Esophagus squamous epithelium (tissue), 4 donors: Measurements from ENCODE around the gene CYSTM1.

Experiments
- CTCF ChIP-seq, 6 experiments: fragments of 450-650 bp in 4 of 6; fragments of 200-600 bp in 2 of 6; sonication (generic) in 2 of 6; IDR thresholded peaks; one replicate each; pipeline ENCODE4 v1.5.1; 2016 to 2019; ENCODE audit warnings: antibody characterized with exemption in 6 of 6, mild to moderate bottlenecking in 4 of 6, moderate library complexity in 4 of 6
- POLR2A ChIP-seq, 4 donors: fragments of 450-650 bp; IDR thresholded peaks; one replicate each; pipeline ENCODE4 v1.6.1; 2017; ENCODE audit warnings: antibody characterized with exemption in 4 of 4, mild to moderate bottlenecking in 4 of 4, moderate library complexity in 3 of 4

GRCh38 chr5:140131967-140132409, 43.0 kb upstream of the CYSTM1 start:
- TF ChIP-seq CTCF (IDR thresholded peaks at IDR 0.05) (no peak), POLR2A (IDR thresholded peaks at IDR 0.05) (no peak)
